Bronchial smooth muscle cell (primary cell): ENCODE measurements around the gene LSG1. TPM values are rescaled to one million over a fixed set of nuclear protein-coding genes. Genes with fewer than 3 reads are reported as not detected.

ENCODE experiments used
- total RNA-seq: library from RNA; depleted of rRNA; stranded (reverse); fragments of >200 nt; gene quantifications from 2 replicates; pipeline ENCODE4 v1.2.1, GENCODE V29; 2014

The LSG1 gene
- total RNA-seq, result 24.0 and 24.1 TPM in 2 replicates

DNA sequence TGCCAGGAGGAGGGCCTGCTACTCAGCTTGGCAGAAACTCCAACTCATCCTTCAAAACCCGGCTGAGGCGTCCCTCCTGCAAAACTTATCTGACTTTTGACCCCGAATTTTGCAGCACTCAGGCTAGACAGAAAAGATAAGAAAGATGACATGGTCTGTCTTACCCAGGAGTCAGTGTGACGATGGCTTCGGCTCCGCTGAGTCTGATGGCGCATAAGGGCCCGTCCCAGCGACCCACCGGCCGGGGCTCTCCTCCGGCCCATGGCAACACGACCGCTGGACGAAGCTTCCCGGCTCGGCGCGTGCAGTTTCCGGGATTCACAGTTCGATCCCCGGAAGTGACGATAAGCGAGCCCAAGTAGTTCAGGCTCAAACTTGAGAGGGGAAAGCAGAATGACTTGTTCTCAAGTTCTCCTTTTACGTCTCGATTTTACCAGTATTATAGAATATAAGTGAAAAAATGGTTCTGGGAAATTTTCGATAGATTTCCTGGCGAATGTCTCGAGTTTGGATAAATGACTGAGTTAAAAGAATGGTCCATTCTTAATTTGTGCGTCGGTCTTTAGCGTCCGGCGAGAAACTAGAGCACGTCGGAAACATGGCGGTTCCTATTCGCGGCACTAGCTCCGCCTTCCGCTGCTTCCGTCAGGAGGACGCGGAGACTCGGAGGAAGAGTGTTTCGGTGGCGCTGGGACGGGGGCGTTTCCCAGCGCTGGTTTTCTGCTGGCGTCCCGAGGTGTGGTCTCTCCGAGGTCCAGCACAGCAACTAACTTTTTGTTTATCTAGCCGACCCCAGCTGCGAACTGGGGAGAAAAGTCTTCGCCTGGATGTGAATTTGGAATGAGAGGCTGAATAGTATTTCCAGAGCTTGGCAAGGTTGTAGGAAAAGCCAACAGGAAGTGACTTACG lies at the start of gene LSG1:
LSG1 (minus strand) TSS at position 292 of the 909 bp plus-strand sequence; CDS start at position 263, 29 bp downstream.

DNA sequence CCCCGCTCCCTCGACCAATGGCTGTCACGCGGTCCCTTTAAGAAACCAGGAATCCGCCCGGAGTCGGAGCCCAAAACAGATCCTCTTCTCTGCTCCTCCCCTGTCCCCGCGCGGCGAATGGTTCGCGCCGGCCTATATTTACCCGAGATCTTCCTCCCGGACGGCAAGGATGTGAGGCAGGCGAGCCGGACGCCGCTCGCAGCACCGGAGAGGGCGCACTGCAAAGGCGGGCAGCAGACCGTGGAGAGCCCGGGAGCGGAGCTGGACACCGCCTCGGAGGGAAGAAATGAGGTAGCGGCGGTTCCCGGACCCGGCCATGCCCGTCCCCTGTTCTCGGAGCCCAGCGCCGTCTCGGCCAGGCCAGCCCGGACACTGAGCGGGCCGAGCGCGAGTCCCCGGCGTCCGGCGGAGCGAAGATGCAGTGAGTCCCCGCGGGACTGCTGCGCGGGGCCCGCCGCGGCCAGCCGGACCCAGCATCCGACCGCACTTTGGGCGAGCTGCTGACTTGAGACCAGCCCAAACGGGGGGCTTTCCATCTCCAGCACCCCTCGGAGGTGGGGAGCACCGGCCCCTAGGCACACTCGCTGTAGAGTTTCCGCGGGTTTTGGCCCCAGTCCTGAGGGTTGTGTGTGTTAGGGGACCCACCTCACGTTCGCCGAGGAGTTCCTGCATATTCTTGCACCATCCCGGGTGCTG lies 13.9 kb upstream of the LSG1 start, which contains the start of gene FAM43A:
FAM43A (plus strand) TSS at position 166 of the 696 bp plus-strand sequence. CDS start 944 bp downstream, outside the sequence.

DNA sequence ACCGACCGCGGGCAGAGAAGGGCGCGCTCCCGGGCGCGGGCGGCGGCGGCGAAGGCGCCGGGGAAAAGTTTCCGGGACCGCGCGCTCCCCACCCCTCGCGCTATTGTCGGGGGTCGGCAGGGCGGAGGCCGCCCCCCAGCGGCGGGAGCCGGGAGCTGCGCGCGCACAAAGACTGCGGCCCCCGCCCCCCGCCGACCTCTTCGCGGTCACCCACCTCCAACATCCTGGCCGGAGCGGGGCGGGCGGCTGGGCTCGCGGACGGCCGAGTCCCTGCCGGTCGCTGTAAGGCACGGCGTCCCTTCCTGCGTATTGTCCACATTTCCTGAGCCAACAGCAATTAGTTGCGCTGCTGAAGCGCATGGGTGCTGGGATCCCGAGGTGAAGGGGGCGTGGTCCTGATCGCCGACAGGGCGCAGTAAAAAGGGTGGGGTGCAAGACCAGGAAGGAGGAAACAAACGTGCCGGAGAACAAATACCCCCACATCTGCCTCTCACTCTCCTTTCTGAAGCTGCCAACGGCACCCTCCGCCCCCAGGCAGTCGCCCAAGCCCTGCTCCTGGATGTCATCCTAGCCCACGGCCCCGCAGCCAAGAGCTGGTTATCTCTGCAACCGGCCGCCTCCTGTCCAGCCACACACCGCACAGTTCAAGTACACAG lies 38.5 kb downstream of the LSG1 start, which contains the start of gene TMEM44:
TMEM44 (minus strand) TSS at position 71 of the 656 bp plus-strand sequence. CDS start 204 bp downstream, outside the sequence.

Other genes starting within 250 kb of the LSG1 start
- gene ATP13A3, start 185.2 kb downstream of the LSG1 start, total RNA-seq, result 156 and 242 TPM in 2 replicates
- 8.5 and 12.1 TPM in 2 replicates for gene TMEM44, start 38.8 kb downstream of the LSG1 start, total RNA-seq
- 7.7 and 15.5 TPM in 2 replicates for gene FAM43A, start 13.7 kb upstream of the LSG1 start, total RNA-seq